ENCODE results near the gene TNFRSF21.
"Not testable (repeated sequence)": the region's sequence is repeated elsewhere in the genome, so short reads cannot be mapped to it uniquely, and the experiment has no call there.

The TNFRSF21 gene

GRCh38 chr6:47288267-47289090, 21.2 kb downstream of the TNFRSF21 start:
- DNase-seq (ENCODE audit: low spot score) = no peak

- DNase-seq (ENCODE audit: low spot score) = no peak
Observed at GRCh38 chr6:47286301-47286700, 23.4 kb downstream of the TNFRSF21 start.

- no peak for DNase-seq (ENCODE audit: low spot score)
Observed at GRCh38 chr6:47283993-47284392, 25.7 kb downstream of the TNFRSF21 start.

GRCh38 chr6:47278545-47278944, 31.2 kb downstream of the TNFRSF21 start:
- DNase-seq (ENCODE audit: low spot score) = no peak

- no peak for DNase-seq (ENCODE audit: low spot score)
Observed at GRCh38 chr6:47277702-47278101, 32.0 kb downstream of the TNFRSF21 start.

- no peak for DNase-seq (ENCODE audit: low spot score)
Observed at GRCh38 chr6:47276377-47276776, 33.3 kb downstream of the TNFRSF21 start.

- no peak for DNase-seq (ENCODE audit: low spot score)
Observed at GRCh38 chr6:47275640-47276039, 34.1 kb downstream of the TNFRSF21 start.

- not testable (repeated sequence) for DNase-seq (ENCODE audit: low spot score)
Observed at GRCh38 chr6:47275132-47275531, 34.6 kb downstream of the TNFRSF21 start.

GRCh38 chr6:47268572-47269187, 41.0 kb downstream of the TNFRSF21 start:
- no peak for DNase-seq (ENCODE audit: low spot score)

GRCh38 chr6:47267301-47267700, 42.4 kb downstream of the TNFRSF21 start:
- DNase-seq (ENCODE audit: low spot score) = no peak

- DNase-seq (ENCODE audit: low spot score) = no peak
Observed at GRCh38 chr6:47265971-47266370, 43.7 kb downstream of the TNFRSF21 start.

GRCh38 chr6:47264775-47265184, 44.9 kb downstream of the TNFRSF21 start:
- no peak for DNase-seq (ENCODE audit: low spot score)

- no peak for DNase-seq (ENCODE audit: low spot score)
Observed at GRCh38 chr6:47263268-47263667, 46.4 kb downstream of the TNFRSF21 start.

- no peak for DNase-seq (ENCODE audit: low spot score)
Observed at GRCh38 chr6:47262231-47262630, 47.5 kb downstream of the TNFRSF21 start.

GRCh38 chr6:47261191-47261590, 48.5 kb downstream of the TNFRSF21 start:
- no peak for DNase-seq (ENCODE audit: low spot score)

GRCh38 chr6:47260021-47260420, 49.7 kb downstream of the TNFRSF21 start:
- no peak for DNase-seq (ENCODE audit: low spot score)

GRCh38 chr6:47258724-47259347, 50.9 kb downstream of the TNFRSF21 start:
- DNase-seq (ENCODE audit: low spot score) = no peak

GRCh38 chr6:47256981-47257730, 52.5 kb downstream of the TNFRSF21 start:
- DNase-seq (ENCODE audit: low spot score) = no peak

- DNase-seq (ENCODE audit: low spot score) = no peak
Observed at GRCh38 chr6:47256361-47256760, 53.3 kb downstream of the TNFRSF21 start.

- no peak for DNase-seq (ENCODE audit: low spot score)
Observed at GRCh38 chr6:47254906-47255305, 54.8 kb downstream of the TNFRSF21 start.

- no peak for DNase-seq (ENCODE audit: low spot score)
Observed at GRCh38 chr6:47254051-47254450, 55.7 kb downstream of the TNFRSF21 start.

GRCh38 chr6:47253136-47253535, 56.6 kb downstream of the TNFRSF21 start:
- DNase-seq (ENCODE audit: low spot score) = no peak

All from hepatic stellate cell (primary cell).